ENCODE results near the gene PCDHA3. TPM values are rescaled to one million over a fixed set of nuclear protein-coding genes. Genes with fewer than 3 reads are reported as not detected.

PCDHA3 gene
- total and polyA plus RNA-seq, 2 of the 8 experiments (the other 6 are each of a cell fraction or from before 2014, with no cell fraction given) = 0.48 to 0.67 TPM

GRCh38 chr5:140806834-140807775 is 6.2 kb downstream of the PCDHA3 start, which contains the start of gene PCDHA4:
PCDHA4 (plus strand) TSS chr5:140807068.
- Histone ChIP-seq H3K27ac (ENCODE audit: low read depth, low read length) (peak within 1 kb of the TSS; percentile 31; the same call in 1 of the 2 replicates), H3K14ac (ENCODE audit: insufficient read length) (no peak within 1 kb of the TSS), H2BK120ac (replicated peaks; ENCODE audit: low read depth, low read length) (no peak within 1 kb of the TSS), H3K4me3 (ENCODE audit: extremely low read depth in 1 of 4, insufficient read depth in 2 of 4, low read depth in 3 of 4, low read length in 4 of 4) (peak within 1 kb of the TSS; percentile 80 to 88 (median 85)), H2BK15ac (ENCODE audit: low read length) (no peak within 1 kb of the TSS), H3K79me1 (ENCODE audit: low read depth, low read length) (no peaks in the 10 kb centered on the region), H2BK20ac (ENCODE audit: low read length) (no peak within 1 kb of the TSS), H2AK5ac (ENCODE audit: low read depth, low read length) (no peak within 1 kb of the TSS), H2BK12ac (ENCODE audit: low read depth, low read length) (no peak within 1 kb of the TSS), H3K23me2 (ENCODE audit: low read depth, low read length) (no peaks in the 10 kb centered on the region), H3K27me3 (replicated peaks in 1 of 4; ENCODE audit: control insufficient read depth in 3 of 4, extremely low read depth in 1 of 4, insufficient read depth in 3 of 4, low read length in 3 of 4) (no peaks in the 10 kb centered on the region), H4K91ac (replicated peaks; ENCODE audit: insufficient read length, low read length) (no peak within 1 kb of the TSS), H4K8ac (ENCODE audit: extremely low read depth, insufficient read depth, low read length) (no peak within 1 kb of the TSS), H3K9ac (replicated peaks in 1 of 4; ENCODE audit: extremely low read depth in 1 of 4, low read depth in 3 of 4, low read length in 3 of 4) (peak within 1 kb of the TSS; percentile 75 to 90 (median 84)), H3K4me2 (ENCODE audit: insufficient read depth in 1 of 2, low read depth in 2 of 2, low read length in 2 of 2) (peak within 1 kb of the TSS; percentile 55 to 59), H2BK5ac (ENCODE audit: low read depth, low read length) (no peak within 1 kb of the TSS), H4K20me1 (replicated peaks in 1 of 2; ENCODE audit: control insufficient read depth in 1 of 2, insufficient read depth in 2 of 2, low read length in 2 of 2) (no peaks in the 10 kb centered on the region), H2AFZ (ENCODE audit: low read length) (peak within 1 kb of the TSS; percentile 95), H3K36me3 (ENCODE audit: control insufficient read depth in 2 of 4, insufficient read depth in 4 of 4, low read length in 3 of 4) (peaks cover 0 to 12% (median 0%) of the 10 kb centered on the region in 4 experiments; a peak in 3 of 8 replicates), H3K4ac (replicated peaks; ENCODE audit: insufficient read length, low read depth, low read length) (no peak within 1 kb of the TSS), H3K4me1 (replicated peaks in 1 of 4; ENCODE audit: control insufficient read depth in 3 of 4, insufficient read depth in 4 of 4, low read length in 3 of 4) (no peaks in the 10 kb centered on the region), H3K79me2 (ENCODE audit: control insufficient read depth in 1 of 2, insufficient read depth in 2 of 2, low read length in 2 of 2) (no peaks in the 10 kb centered on the region), H3K23ac (ENCODE audit: insufficient read length) (no peak within 1 kb of the TSS), H3K56ac (replicated peaks; ENCODE audit: insufficient read length, low read depth, low read length) (no peak within 1 kb of the TSS), H3K18ac (ENCODE audit: extremely low read depth, low read length) (peak within 1 kb of the TSS; percentile 81), H4K5ac (ENCODE audit: insufficient read length, low read depth, low read length) (peak within 1 kb of the TSS; percentile 28), H3K9me3 (ENCODE audit: insufficient read depth in 2 of 2, low read depth in 1 of 2, low read length in 1 of 2) (peaks cover 0 to 13% of the 10 kb centered on the region in 2 experiments; a peak in 2 of 4 replicates)
- CTCF ChIA-PET (ENCODE audit: partially characterized antibody) = interaction anchor here (0.6 to 5.5 kb wide), 49 partner anchors 9 to 757 kb away, joined by 3 to 59 read pairs (median 4); partner anchors contain the start of genes PCDHA1, PCDHA10, PCDHA11 and PCDHA12
- peak in 1 of 2 experiments; percentile 94 for DNase-seq (ENCODE audit: low read depth in 1 of 2, low spot score in 2 of 2)
- WGBS, 2 experiments (ENCODE audit: extremely low coverage in 1 of 2, insufficient coverage in 1 of 2, insufficient read length in 1 of 2, insufficient replicate concordance in 2 of 2, low coverage in 1 of 2, low lambda C conversion rate in 2 of 2, missing lambda C conversion rate in 1 of 2) = 5% methylated on average over 36 of the region's 47 CpGs; no CpG with 5 or more reads in 1 of the 2 experiments
- peak; percentile 93 for FAIRE-seq
- POLR2A ChIA-PET (ENCODE audit: partially characterized antibody) = interaction anchor here (0.6 to 2.1 kb wide), 8 partner anchors 10 to 233 kb away, joined by 3 to 8 read pairs (median 3); partner anchors contain the start of genes PCDHA1, PCDHA2 and PCDHA6
- TF ChIP-seq ZNF274 (IDR thresholded peaks at IDR 0.05; ENCODE audit: borderline replicate concordance, extremely low read depth, low read length) (no peak), TEAD4 (IDR thresholded peaks at IDR 0.05; ENCODE audit: low read depth, low read length) (0 out of 2 replicates have a peak, but pooled peaks have one; percentile 32), KDM4A (IDR thresholded peaks at IDR 0.05; ENCODE audit: low read depth, low read length, severe bottlenecking) (peak; percentile 75), SP1 (IDR thresholded peaks at IDR 0.05; ENCODE audit: low read depth, low read length) (no peak), SIX5 (IDR thresholded peaks at IDR 0.05; ENCODE audit: low read depth, low read length) (no peak), TCF12 (IDR thresholded peaks at IDR 0.05; ENCODE audit: low read depth, low read length) (no peak), CTBP2 (IDR thresholded peaks at IDR 0.05; ENCODE audit: borderline replicate concordance, insufficient read depth, insufficient read length, low read length) (no peak), EZH2 (IDR thresholded peaks at IDR 0.05; ENCODE audit: low read depth, low read length, severe bottlenecking) (no peak), YY1 (IDR thresholded peaks at IDR 0.05; ENCODE audit: low read depth, low read length) (peak; percentile 17; the same call in 1 of the 2 replicates)
- TF ChIP-seq, protein P1, sequence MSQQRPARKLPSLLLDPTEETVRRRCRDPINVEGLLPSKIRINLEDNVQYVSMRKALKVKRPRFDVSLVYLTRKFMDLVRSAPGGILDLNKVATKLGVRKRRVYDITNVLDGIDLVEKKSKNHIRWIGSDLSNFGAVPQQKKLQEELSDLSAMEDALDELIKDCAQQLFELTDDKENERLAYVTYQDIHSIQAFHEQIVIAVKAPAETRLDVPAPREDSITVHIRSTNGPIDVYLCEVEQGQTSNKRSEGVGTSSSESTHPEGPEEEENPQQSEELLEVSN (IDR thresholded peaks at IDR 0.05) = no peak
